ENCODE data around the gene HIP1. TPM values are rescaled to one million over a fixed set of nuclear protein-coding genes. Genes with fewer than 3 reads are reported as not detected.
"Not testable (repeated sequence)": the region's sequence is repeated elsewhere in the genome, so short reads cannot be mapped to it uniquely, and the experiment has no call there.

The HIP1 gene
- 12.9 and 17.5 TPM in 2 replicates for total RNA-seq (2014; rRNA removed; shearing (Covaris generic))

- no peak for DNase-seq (ENCODE audit: low spot score)
Measured at GRCh38 chr7:75738604-75738974, at the start of gene HIP1. Gene HIP1, minus strand, starts transcription at chr7:75738941. Its CDS starts 21 bp downstream, at chr7:75738920.

- not testable (repeated sequence) for DNase-seq (ENCODE audit: low spot score)
Measured at GRCh38 chr7:75788154-75788847, 49.6 kb upstream of the HIP1 start.

- not testable (repeated sequence) for DNase-seq (ENCODE audit: low spot score)
Measured at GRCh38 chr7:75783058-75783457, 44.3 kb upstream of the HIP1 start.

- DNase-seq (ENCODE audit: low spot score), result not testable (repeated sequence)
Measured at GRCh38 chr7:75780647-75781273, 42.0 kb upstream of the HIP1 start.

GRCh38 chr7:75779516-75779915 is 40.8 kb upstream of the HIP1 start:
- not testable (repeated sequence) for DNase-seq (ENCODE audit: low spot score)

GRCh38 chr7:75779035-75779434 is 40.3 kb upstream of the HIP1 start:
- not testable (repeated sequence) for DNase-seq (ENCODE audit: low spot score)

- peak; percentile 96 for DNase-seq (ENCODE audit: low spot score)
Measured at GRCh38 chr7:75776295-75776971, 37.7 kb upstream of the HIP1 start.

GRCh38 chr7:75773958-75774357 is 35.2 kb upstream of the HIP1 start:
- not testable (repeated sequence) for DNase-seq (ENCODE audit: low spot score)

- peak; percentile 89 for DNase-seq (ENCODE audit: low spot score)
Measured at GRCh38 chr7:75772081-75773077, 33.6 kb upstream of the HIP1 start, which contains the start of gene CCL26. Gene CCL26, minus strand, starts transcription at chr7:75772211. Its CDS starts 35 bp downstream, at chr7:75772176.

GRCh38 chr7:75771224-75771623 is 32.5 kb upstream of the HIP1 start:
- peak; percentile 51 for DNase-seq (ENCODE audit: low spot score)

- DNase-seq (ENCODE audit: low spot score), result peak; percentile 79
Measured at GRCh38 chr7:75762350-75762917, 23.7 kb upstream of the HIP1 start.

GRCh38 chr7:75761801-75762200 is 23.1 kb upstream of the HIP1 start:
- DNase-seq (ENCODE audit: low spot score), result not testable (repeated sequence)

GRCh38 chr7:75758491-75758890 is 19.8 kb upstream of the HIP1 start:
- no peak for DNase-seq (ENCODE audit: low spot score)

GRCh38 chr7:75757860-75758259 is 19.1 kb upstream of the HIP1 start:
- DNase-seq (ENCODE audit: low spot score), result no peak

GRCh38 chr7:75756991-75757676 is 18.4 kb upstream of the HIP1 start:
- DNase-seq (ENCODE audit: low spot score), result no peak

GRCh38 chr7:75756206-75756990 is 17.7 kb upstream of the HIP1 start:
- no peak for DNase-seq (ENCODE audit: low spot score)

- DNase-seq (ENCODE audit: low spot score), result no peak
Measured at GRCh38 chr7:75743455-75743859, 4.7 kb upstream of the HIP1 start.

- no peak for DNase-seq (ENCODE audit: low spot score)
Measured at GRCh38 chr7:75740846-75741497, 2.2 kb upstream of the HIP1 start.

Data from H4 (cell line).